HUDEP-2 (cell line): ENCODE measurements around the gene MARCHF2.

Experiments
- DNase-seq, 76 experiments: peaks; one replicate each; lab custom pipeline; 2025; ENCODE audit not compliant: unreplicated experiment in 76 of 76; lab: John Stamatoyannopoulos, UW

MARCHF2 gene

DNA sequence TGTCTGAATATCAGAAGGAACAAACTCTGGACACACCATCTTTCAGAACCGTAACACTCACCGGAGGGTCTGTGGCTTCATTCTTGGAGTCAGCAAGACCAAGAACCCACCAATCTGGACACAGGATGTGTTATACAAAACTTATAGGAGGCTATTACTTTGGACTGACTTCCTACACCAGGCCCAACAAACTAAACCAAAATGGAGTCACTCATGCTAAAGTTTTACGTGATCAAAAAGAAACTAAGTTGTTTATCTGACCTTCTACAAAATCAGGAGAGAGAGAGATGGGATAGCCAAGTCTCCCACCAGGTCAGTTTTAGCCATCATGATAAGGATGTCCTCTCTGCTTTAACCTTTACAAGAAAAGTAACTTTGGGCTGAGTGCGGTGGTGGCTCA lies 26.1 kb upstream of the MARCHF2 start:
- DNase-seq, result no peak

GRCh38 chr19:8387688-8388611 lies 25.2 kb upstream of the MARCHF2 start:
- no peak for DNase-seq

GRCh38 chr19:8388612-8388958 lies 24.5 kb upstream of the MARCHF2 start:
- no peak for DNase-seq

GRCh38 chr19:8389891-8390616 lies 23.1 kb upstream of the MARCHF2 start, which contains the start of gene RAB11B:
Gene RAB11B (plus strand): TSS chr19:8390360. CDS start chr19:8390417, 57 bp downstream.
- peak in 75 of 76 experiments; percentile 84 to 100 (median 100) for DNase-seq

DNA sequence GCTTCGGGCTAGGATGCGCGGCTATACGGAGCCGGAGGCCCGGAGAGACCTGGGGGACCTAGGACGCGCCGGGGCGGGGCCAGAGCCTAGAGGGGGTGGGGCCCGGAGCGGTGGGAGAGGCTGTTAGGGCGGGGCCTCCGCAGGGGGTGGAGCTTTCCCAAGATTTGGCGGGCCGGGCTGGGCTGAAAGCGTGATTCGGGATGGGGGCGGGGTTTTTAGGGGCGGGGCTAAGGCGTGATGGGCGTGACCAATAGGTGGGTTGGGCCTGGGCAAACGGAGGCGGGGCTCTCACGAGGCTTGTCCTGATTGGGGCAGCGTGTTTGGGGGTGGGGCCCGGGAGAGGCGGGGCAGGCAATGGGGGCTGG lies 22.5 kb upstream of the MARCHF2 start:
- peak in 75 of 76 experiments; percentile 29 to 100 (median 98) for DNase-seq

DNA sequence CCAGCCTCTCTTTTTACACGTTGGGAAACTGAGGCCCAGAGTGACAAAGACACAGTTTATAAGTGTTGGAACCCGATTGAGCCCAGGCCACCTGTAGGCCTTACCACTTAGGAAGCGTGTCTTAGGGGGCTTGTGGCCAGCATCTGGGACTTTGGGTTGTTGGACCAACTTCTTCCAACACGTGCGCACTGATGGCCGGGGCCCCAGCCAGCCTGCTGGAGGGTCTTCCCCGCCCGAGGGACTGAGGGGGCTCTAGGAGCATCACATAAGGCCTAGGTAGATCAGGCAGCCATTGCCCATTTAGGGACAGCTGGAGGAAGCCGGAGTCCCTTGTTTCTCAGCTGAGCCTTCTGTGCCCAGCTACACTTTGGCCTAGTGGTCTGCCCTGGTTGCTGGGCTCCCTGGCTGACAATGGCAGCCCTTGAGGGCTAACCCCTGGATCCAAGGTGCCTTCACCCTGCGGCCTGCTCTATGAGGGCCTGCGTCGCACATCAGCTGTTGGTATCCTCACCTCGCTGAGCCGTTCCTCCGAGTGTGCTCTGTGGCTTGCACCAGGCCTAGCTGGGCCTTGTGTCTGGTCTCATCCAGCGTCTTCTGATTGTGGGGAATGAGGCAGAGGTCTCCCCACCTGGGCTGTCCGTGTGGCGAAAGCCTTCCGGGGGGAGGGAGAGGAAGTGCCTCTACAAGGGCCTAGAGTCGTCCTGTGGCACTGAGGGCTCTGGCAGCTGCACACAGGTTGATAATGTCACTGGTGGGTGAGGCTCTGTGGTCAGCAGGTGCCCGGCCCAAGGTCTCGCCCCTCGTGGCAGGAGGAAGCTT lies 21.7 kb upstream of the MARCHF2 start:
- no peak for DNase-seq

- DNase-seq, result no peak
These were observed 21.0 kb upstream of the MARCHF2 start for GRCh38 chr19:8392017-8392591.

DNA sequence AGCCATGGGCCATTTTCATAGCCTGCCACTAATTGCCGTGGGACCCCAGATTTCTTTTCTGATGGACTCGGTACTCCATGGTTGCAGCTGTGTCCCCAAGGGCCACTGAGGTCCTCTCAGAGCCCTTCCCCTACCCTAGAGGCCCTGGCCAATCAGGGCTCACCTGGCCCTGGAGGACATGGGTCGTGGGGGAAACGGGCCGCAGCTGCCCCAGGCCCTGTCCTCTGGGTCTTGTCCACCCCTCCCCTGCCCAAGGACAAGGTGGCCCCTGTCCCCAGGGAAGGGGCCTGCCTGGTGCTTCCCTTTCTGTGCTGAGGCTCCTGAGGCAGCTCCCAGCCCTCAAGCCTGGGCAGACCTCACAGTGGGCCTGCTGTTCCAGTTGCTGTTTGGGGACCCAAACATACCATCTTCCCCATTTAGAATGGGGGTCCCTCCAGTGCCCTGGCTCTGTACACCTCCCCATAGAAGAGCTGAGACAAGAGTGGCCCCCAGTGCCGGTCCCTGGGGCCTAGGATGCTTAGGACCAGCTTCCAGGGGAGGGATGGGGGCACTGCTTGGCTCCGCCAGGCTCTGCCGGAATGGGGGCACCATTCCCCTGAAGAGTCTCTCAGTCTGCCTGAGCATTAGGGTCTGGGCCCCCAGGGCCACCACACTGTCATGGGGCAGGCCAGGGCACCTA lies 19.8 kb upstream of the MARCHF2 start:
- no peak for DNase-seq

GRCh38 chr19:8393871-8394250 lies 19.2 kb upstream of the MARCHF2 start:
- no peak for DNase-seq

DNA sequence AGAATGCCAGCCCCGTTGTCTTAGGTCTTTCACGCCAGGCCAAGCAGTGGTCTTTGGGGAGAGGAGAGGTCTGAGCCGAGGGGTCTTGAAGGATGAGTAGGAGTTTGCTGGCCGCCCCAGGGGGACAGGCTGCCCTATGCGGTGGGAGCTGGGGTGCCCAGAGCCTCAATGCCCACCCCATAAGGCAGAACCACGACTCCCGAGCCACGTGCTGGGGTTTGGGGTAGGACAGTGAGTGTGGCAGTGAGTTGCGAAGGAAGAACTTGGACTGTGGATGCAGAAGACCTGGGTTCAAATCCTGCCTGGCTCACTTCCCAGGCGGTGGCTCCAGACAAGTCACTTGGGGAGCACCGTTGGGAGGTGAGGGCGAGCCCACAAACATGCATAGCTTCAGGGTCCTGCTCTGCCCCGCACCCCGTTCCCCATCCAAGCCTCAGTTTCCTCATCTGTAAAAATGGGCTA lies 17.5 kb upstream of the MARCHF2 start:
- no peak for DNase-seq

GRCh38 chr19:8396185-8396562 lies 16.9 kb upstream of the MARCHF2 start:
- DNase-seq, result no peak

- DNase-seq, result peak in 69 of 76 experiments; percentile 14 to 91 (median 70)
These were observed 16.4 kb upstream of the MARCHF2 start for GRCh38 chr19:8396563-8397203.

DNA sequence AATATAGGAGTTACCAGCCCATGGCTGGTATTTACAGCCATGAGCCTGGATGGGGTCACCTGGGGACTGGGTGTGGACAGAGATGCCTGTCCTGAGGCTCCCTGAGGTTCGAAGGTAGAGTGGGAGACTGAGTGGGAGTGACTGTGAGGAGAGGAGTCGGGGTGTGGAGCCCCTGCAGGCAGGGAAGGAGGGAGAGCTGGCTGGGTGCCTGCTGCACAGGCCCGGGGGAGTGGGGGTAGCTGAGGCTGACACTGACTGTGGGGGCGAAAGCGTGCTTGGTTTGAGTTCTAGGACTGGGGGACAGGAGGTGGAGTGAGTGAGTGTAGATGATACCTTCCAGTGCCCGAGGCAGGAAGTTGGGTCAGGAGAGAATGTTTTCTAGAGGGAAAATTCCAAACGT lies 15.8 kb upstream of the MARCHF2 start:
- no peak for DNase-seq

GRCh38 chr19:8397746-8398310 lies 15.3 kb upstream of the MARCHF2 start:
- DNase-seq, result no peak

GRCh38 chr19:8398311-8398771 lies 14.8 kb upstream of the MARCHF2 start:
- no peak for DNase-seq

- no peak for DNase-seq
These were observed 13.4 kb upstream of the MARCHF2 start for GRCh38 chr19:8399681-8400188.

DNA sequence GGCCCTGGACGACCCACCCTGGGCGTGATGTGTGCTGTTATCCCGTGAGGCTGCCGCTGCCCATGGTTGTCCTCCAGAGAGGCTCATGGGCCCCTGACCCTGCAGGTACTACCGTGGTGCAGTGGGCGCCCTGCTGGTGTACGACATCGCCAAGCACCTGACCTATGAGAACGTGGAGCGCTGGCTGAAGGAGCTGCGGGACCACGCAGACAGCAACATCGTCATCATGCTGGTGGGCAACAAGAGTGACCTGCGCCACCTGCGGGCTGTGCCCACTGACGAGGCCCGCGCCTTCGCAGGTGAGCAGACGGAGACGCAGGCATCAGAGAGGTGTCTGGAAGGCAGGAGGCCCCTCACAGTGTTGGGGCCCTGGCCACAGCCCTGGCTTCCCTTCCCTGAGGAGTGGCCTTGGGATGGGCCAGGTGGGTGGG lies 11.1 kb upstream of the MARCHF2 start:
- no peak for DNase-seq

- DNase-seq, result no peak
These were observed 9.8 kb upstream of the MARCHF2 start for GRCh38 chr19:8403098-8403819.
